HG03139 (cell line): ENCODE measurements around the gene HOMER2.
"Not testable (repeated sequence)": the region's sequence is repeated elsewhere in the genome, so short reads cannot be mapped to it uniquely, and the experiment has no call there.

Experiments
- ATAC-seq: cut with Tn5 transposase; IDR thresholded peaks from one replicate; pipeline ENCODE4 v1.9.1; 2021; ENCODE audit not compliant: unreplicated experiment

HOMER2 gene

DNA sequence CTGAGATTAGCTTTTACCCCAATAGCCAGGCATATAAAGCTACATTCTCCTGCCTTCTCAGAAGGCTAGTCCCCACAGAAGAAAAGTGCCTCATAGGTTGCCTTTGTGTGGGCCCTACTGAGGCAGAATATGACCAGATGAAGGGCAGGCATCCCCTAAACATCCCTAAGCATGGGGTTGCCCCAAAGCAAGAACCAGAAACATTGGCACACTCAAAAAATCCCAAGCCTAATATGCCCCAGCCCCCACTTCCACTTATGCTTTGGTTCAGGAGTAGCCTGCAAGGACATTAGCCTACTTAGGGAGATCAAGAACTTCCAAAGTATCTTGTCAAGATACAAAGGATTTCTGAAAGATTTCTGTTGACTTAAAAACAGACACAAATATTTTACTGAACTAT, 113.4 kb downstream of the HOMER2 start:
- ATAC-seq: no peak

- ATAC-seq: no peak
Measured at GRCh38 chr15:82838096-82838735, 114.3 kb downstream of the HOMER2 start.

DNA sequence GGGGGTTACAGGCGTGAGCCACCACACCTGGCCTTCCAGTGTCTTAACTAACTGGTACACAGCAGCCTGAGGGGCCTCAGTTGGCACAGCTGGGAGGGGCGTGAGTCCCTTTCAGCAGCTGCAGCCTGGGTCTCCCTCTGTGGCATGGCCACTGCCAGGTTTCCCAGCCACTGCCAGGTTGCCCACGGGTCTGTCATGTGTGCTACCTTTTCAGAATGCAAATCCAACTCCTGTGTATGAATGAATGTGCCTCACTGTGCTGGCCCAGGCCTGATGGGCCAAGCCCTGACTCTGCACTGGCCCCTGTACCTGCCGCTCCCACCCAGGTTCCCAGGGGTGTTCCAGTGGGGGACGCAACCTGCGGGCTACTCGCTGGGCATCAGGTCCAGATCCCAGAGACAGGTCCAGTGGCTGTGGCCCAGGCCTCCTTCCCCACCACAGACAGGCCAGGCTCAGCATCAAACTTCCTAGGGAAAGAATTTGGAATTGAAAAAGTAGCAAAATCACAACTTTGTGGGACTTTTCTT, 117.1 kb downstream of the HOMER2 start:
- no peak for ATAC-seq

- ATAC-seq: no peak
Measured at GRCh38 chr15:82833362-82833682, 119.2 kb downstream of the HOMER2 start.

DNA sequence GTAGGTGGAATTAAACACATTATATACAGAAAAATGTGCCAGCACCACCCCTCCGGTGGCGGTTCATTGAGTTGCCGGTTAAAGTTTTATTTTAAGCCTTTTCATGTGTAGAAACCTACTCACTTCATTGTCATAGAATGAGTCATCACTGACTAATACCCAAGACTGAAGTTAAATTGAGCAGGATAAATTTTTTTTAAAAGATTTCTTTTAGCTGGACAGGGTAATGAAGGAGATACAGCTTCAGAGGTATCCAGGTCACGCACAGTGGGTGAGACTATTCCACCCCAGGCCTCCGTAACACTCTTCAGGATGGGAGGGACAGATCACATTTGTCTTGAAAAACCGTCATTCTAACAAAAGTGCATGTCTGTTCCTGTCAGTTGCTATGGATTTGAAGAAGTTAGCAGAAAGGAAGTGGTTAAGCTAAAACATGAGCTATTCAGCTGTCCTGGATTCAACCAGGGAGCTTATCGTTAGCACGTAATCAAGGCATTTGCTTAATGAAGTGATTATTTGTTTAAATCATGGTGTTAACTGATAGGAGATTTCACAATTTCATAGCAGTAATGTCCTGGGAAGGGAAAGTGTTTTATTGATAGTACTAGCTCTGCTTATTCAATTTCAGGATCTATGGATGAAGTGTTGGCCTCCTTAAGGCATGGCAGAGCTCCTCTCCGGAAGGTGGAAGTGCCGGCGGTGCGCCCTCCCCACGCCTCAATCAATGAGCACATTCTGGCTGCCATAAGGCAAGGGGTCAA, 119.7 kb downstream of the HOMER2 start:
- peak; percentile 80 for ATAC-seq

DNA sequence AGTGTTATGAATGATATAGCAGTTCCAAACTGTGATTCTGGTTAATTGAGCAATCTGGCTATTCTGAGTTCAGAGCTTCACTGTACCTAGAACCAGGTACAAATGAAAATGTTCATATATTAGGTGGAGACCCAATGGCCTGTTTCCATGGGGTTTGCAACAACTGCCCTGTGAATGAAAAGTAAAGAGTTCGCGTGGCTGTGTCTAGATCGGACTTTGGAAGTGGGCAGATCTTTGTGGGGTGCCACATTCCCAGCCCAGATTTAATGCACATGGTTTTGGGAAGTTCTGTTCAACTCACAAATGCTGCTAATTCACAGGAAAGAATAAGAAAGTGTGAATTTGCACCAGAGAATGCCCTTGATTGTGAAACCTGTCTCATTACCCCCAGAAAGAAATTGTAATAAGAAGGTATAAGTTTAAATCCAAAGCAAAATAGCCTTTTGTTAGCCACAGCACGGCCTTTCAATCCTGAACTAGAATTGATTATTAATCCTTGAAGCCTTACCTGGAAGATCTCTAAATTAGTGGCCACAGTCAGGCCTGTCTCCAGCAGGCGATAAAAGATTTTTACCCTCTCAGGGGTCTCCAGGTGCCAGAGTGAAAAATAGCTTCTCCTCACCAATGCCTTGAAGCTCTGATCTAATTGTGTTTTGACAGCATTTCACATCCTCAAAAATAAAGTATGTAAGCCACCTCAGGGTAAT, 120.5 kb downstream of the HOMER2 start:
- no peak for ATAC-seq

GRCh38 chr15:82830427-82831173, 121.9 kb downstream of the HOMER2 start:
- ATAC-seq: no peak

DNA sequence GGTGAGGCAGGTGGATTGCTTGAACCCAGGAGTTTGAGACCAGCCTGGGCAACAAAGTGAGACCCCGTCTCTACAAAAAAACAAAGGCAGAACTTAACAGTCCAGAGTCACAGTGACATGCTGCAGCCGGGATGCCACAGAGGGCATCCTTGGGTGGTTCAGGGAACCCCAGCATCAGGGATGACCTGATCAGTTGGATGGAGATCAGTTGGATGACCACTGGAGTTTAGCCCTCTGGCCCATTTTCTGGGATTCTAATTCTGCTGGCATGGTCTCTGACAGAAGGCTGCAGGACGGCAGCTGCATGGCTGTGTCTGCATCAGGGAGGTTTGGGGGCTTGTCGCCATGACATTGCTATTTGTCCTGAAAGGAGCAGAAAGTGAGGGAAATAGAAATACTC, 123.3 kb downstream of the HOMER2 start:
- ATAC-seq: no peak

GRCh38 chr15:82828075-82828474, 124.4 kb downstream of the HOMER2 start:
- no peak for ATAC-seq

- no peak for ATAC-seq
Measured at GRCh38 chr15:82823049-82823448, 129.5 kb downstream of the HOMER2 start.

GRCh38 chr15:82821851-82822250, 130.7 kb downstream of the HOMER2 start:
- not testable (repeated sequence) for ATAC-seq

GRCh38 chr15:82821396-82821795, 131.1 kb downstream of the HOMER2 start:
- not testable (repeated sequence) for ATAC-seq

- ATAC-seq: no peak
Measured at GRCh38 chr15:82820128-82820527, 132.4 kb downstream of the HOMER2 start.

- no peak for ATAC-seq
Measured at GRCh38 chr15:82812994-82813393, 139.5 kb downstream of the HOMER2 start.

- ATAC-seq: no peak
Measured at GRCh38 chr15:82810890-82811426, 141.6 kb downstream of the HOMER2 start.

DNA sequence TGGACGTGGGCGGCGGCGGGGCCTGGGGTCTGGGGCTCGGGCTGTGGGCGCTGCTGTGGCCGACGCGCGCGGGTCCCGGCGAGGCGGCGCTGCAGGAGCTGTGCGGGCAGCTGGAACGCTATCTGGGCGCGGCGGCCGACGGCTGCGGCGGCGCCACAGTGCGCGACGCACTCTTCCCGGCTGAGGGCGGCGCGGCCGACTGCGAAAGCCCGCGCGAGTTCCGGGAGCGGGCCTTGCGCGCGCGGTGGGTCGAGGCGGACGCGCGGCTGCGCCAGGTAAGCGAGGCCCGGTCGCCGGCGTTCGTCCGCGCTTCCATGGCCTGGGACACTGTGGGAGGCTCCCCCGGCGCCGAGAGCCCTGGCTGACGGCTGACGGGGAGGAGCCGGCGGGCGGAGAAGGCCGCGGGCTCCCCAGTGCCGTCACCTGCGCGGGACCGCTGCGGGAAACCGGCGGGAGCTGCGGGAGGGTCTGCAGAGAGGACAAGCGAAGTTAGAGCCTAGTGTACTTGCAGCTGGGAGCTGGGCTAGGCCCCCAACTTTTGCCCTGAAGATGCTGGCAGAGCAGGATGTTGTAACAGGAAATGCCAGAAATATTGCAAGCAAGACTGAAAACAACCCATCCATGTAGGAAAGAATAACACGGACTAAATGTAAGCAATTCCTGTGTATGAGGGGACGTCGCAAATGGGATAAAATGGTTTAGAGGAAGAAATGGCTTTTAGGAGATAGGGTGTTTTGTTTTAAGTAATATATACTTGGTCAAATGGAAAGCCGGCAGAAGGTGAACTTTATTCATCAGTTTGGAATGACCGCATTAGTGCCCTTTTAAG, 142.2 kb downstream of the HOMER2 start:
- peak; percentile 16 for ATAC-seq

- ATAC-seq: peak; percentile 73
Measured at GRCh38 chr15:82809308-82810060, 143.0 kb downstream of the HOMER2 start, which contains the start of gene WHAMM. WHAMM (plus strand) TSS chr15:82809628; CDS start chr15:82809727, 99 bp downstream.

GRCh38 chr15:82808634-82809041, 143.9 kb downstream of the HOMER2 start:
- no peak for ATAC-seq
